Mucosa of stomach (tissue), 1 donor: ENCODE measurements around the gene SORL1.
"Not testable (repeated sequence)": the region's sequence is repeated elsewhere in the genome, so short reads cannot be mapped to it uniquely, and the experiment has no call there.

Source experiments
- H3K27me3 ChIP-seq: one replicate; pipeline ENCODE4 v1.7.0; 2013; ENCODE audit warnings: mild to moderate bottlenecking, low read length; ENCODE audit not compliant: control insufficient read depth, insufficient read depth
- H3K36me3 ChIP-seq: one replicate; pipeline ENCODE4 v1.7.0; 2013; ENCODE audit warnings: low read length; ENCODE audit not compliant: control insufficient read depth, insufficient read depth
- H3K4me1 ChIP-seq: one replicate; pipeline ENCODE4 v1.7.0; 2013; ENCODE audit warnings: mild to moderate bottlenecking, low read length; ENCODE audit not compliant: control insufficient read depth, insufficient read depth
- H3K4me3 ChIP-seq: one replicate; pipeline ENCODE4 v1.7.0; 2013; ENCODE audit warnings: low read length
- H3K9ac ChIP-seq: one replicate; pipeline ENCODE4 v1.7.0; 2013; ENCODE audit warnings: mild to moderate bottlenecking, low read length, moderate library complexity
- H3K9me3 ChIP-seq: one replicate; pipeline ENCODE4 v1.7.0; 2013; ENCODE audit warnings: mild to moderate bottlenecking, low read length, moderate library complexity; ENCODE audit not compliant: control insufficient read depth
- donor health status: Pancreatic carcinoma.

SORL1 gene

DNA sequence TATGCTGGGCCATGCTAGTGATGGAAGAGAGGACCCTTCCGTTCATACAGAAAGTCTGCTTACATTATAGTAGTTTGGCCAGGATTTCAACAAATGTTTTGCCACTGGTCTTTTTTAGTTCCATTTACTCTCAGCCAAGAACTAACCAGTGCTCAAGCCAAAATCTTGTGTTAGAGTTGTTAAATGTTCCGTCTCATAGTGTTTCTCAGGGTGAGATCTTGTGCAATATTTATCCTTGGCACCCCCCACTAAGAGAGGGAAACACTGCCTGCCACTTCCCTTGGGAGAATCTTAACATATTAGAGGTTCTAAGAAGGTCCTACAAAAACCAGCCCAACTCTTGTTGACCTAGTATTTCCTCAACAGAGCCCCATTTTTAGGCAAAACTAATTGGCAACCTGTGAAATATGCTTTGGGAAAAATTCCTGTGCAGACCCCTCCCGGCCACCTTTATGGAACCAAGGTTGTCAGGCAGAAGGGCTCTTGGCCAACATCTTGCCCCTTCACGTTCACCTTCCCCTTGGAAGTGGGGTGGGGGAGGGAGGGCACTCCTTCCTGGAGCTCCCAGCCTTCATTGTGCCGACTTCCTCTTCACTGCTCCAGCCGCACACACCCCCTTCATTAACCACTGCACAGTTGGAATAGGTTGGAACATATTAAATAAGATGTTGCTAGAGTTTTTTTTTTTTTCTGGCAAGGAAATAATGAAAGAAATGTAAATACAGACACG, 173.8 kb downstream of the SORL1 start:
- Histone ChIP-seq H3K27me3 (no peaks in the 10 kb centered on the region), H3K36me3 (peaks cover 13% of the 10 kb centered on the region), H3K4me1 (no peaks in the 10 kb centered on the region), H3K4me3 (no peak overlapping the region), H3K9me3 (no peaks in the 10 kb centered on the region), H3K9ac (no peak overlapping the region)

DNA sequence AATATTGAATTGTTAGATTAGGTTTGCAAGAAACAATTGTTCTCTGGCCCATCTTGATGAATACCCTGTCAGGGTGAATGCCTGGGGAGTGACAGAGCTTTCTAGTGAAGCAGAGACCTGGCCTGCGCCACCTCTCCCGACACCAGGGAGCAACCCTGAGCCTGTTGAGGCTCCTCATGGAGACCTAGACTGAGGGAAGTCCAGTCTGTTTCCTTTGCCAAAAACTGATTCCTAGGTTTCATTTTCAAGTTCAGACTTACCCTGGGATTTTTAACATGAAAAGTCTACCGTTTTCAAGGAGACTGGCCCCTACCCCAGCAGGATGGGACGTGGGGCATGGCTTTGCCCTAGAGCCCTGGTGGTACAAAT, 174.4 kb downstream of the SORL1 start:
- no peaks in the 10 kb centered on the region for H3K9me3 ChIP-seq
- no peak overlapping the region for H3K9ac ChIP-seq
- no peaks in the 10 kb centered on the region for H3K27me3 ChIP-seq
- peaks cover 11% of the 10 kb centered on the region for H3K36me3 ChIP-seq
- H3K4me3 ChIP-seq, result no peak overlapping the region
- H3K4me1 ChIP-seq, result no peaks in the 10 kb centered on the region

DNA sequence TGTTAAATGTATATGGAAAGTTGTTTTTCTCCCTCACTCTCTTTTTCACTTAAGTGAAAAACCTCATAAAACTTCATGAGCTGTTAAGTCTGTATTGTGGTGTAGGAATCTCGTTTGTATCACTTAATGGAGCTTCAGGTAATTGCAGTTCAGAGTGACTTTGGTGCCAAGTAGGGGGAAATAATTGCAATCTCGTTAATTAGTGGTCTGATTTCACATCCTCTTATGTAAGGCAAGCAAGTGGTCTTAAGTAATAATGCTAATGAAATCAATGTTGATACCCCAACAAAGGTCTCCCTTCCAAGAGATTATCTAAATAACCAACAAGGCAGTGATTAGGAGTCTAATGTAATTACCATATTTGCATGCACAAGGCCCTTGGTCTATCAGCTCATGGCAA, 174.9 kb downstream of the SORL1 start:
- H3K9me3 ChIP-seq, result no peaks in the 10 kb centered on the region
- no peak overlapping the region for H3K4me3 ChIP-seq
- H3K36me3 ChIP-seq, result peaks cover 6% of the 10 kb centered on the region
- no peak overlapping the region for H3K9ac ChIP-seq
- H3K4me1 ChIP-seq, result no peaks in the 10 kb centered on the region
- no peaks in the 10 kb centered on the region for H3K27me3 ChIP-seq

DNA sequence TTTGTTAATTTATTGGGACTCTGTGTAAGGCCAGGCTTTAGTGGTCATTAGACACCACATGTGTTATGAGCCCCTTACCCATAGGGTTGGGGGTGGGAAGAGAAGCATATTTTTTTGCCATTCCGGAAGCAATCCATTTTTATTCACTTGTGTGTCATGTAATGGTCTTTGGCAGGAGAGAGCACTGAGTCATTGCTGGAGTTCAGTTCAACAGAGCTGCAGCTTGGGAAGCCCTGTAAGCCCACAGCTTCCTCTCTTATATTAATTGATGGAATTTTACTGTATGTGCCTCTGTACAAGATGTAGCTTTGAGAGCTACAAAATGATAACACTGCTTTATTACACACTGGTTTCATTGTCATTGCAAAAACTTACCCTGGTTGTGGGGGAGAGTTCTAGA, 177.9 kb downstream of the SORL1 start:
- Histone ChIP-seq H3K36me3 (no peaks in the 10 kb centered on the region), H3K4me1 (no peaks in the 10 kb centered on the region), H3K27me3 (no peaks in the 10 kb centered on the region), H3K9me3 (no peaks in the 10 kb centered on the region), H3K4me3 (no peak overlapping the region), H3K9ac (no peak overlapping the region)

DNA sequence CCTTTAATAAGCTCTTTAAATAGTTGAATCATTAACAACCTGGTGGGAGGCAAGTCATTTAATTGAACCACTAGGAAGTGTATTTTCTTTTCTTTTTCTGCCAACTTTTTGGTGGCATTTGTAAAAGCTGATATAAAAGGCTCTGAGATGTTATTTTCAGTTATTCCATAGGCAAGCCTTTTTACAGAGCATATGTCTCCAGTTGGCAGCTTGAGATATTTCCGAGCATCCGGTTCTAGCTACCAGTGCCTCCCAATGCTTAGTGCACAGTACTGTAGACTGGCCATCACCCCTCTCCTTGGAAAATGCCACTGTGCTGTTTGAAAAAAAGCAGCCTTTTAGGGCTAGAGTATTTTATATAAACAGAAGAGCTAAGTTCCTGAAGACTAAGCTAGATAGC, 179.3 kb downstream of the SORL1 start:
- H3K9ac ChIP-seq, result no peak overlapping the region
- H3K27me3 ChIP-seq, result no peaks in the 10 kb centered on the region
- no peaks in the 10 kb centered on the region for H3K9me3 ChIP-seq
- H3K36me3 ChIP-seq, result no peaks in the 10 kb centered on the region
- no peaks in the 10 kb centered on the region for H3K4me1 ChIP-seq
- H3K4me3 ChIP-seq, result no peak overlapping the region

DNA sequence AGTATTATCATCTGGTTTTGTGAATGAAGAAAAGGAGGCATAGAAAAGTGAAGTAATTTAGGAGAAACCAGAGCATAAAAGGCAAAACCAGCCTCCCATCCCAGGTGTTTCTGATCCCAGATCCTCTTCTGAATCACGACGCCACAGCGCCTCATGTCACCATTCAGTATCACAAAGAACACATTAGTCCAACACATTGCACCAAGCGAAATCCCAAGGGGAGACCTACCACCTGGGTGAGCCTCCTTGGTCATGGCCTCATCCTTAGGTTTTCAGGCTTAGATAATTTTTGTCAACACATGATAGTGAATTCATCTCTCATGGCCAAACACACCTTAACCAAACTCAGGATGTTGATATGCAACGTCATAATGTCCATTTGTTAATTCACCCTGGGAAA, 182.2 kb downstream of the SORL1 start:
- Histone ChIP-seq H3K4me1 (no peaks in the 10 kb centered on the region), H3K9ac (no peak overlapping the region), H3K27me3 (no peaks in the 10 kb centered on the region), H3K9me3 (no peaks in the 10 kb centered on the region), H3K4me3 (no peak overlapping the region), H3K36me3 (no peaks in the 10 kb centered on the region)

DNA sequence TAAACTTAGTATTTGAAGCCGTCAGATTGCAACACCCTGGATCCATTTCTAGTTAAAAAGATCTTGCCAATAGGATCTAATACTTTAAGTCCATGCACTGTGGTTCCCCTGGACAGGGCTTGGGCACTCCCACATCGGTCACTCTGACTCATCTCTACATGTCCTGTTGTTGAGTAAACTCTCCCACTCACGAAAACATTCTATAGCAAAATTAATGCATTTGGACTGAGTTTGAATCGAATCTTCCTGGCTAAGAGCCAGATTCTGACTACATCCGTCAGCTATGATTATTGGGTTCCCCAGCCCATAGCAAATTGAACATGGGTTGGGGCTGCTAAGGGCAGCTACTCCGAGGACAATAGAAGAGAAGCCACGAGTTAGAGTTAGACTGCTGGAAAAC, 182.8 kb downstream of the SORL1 start:
- Histone ChIP-seq H3K27me3 (no peaks in the 10 kb centered on the region), H3K36me3 (no peaks in the 10 kb centered on the region), H3K9ac (no peak overlapping the region), H3K9me3 (no peaks in the 10 kb centered on the region), H3K4me1 (no peaks in the 10 kb centered on the region), H3K4me3 (no peak overlapping the region)

DNA sequence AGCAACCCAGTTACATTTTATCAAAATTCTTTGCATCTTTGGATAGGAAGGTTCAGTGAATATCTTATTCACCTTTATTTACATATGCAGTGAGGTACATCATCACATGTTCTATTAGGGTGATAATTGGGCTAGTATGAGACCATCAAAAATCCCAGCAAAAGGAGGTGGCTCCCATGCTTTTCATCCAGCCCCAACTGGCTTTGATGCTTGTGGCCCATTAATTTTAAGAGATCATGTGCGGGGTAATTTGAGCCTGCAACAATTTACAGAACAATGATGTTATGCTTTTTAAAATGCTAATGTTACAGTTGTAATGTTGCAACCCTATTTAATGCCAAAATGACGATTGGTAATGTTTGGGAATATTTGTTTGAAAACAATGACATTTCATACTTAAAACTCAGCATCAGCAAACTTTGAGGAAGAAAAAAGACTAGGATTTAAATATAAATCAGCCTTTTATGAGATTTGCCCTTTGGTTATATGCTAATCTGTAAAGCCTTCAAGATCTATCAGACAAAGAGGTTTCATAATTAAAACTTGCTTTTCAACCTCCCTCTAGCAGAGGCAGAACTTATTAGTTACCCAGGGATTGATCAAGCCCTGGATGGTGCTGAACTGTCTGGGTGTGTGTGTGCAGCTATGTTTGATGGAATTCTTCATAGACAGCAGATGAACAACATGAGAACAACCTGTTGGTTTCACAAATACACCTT, 184.1 kb downstream of the SORL1 start:
- Histone ChIP-seq H3K36me3 (no peaks in the 10 kb centered on the region), H3K4me1 (no peaks in the 10 kb centered on the region), H3K4me3 (no peak overlapping the region), H3K27me3 (no peaks in the 10 kb centered on the region), H3K9ac (no peak overlapping the region), H3K9me3 (no peaks in the 10 kb centered on the region)

DNA sequence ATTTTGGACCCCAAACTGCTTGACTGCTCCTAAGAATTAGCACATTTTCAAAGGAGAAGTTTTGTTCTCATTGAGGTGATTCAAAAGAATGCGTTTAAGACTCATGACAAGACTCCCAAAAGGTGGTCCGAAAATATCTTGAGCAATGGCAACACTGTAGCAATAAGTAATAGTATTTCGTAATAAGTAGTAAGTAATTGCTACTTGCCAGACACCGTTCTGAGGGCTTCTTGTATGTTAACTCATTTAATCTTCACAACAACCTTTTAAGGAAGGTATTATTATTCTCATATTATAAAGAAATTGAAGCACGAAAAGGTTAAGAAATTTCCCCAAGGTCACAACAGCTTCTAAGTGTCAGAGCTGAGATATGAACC, 184.7 kb downstream of the SORL1 start:
- no peak overlapping the region for H3K9ac ChIP-seq
- H3K4me1 ChIP-seq, result no peaks in the 10 kb centered on the region
- no peaks in the 10 kb centered on the region for H3K27me3 ChIP-seq
- H3K36me3 ChIP-seq, result no peaks in the 10 kb centered on the region
- no peaks in the 10 kb centered on the region for H3K9me3 ChIP-seq
- no peak overlapping the region for H3K4me3 ChIP-seq

DNA sequence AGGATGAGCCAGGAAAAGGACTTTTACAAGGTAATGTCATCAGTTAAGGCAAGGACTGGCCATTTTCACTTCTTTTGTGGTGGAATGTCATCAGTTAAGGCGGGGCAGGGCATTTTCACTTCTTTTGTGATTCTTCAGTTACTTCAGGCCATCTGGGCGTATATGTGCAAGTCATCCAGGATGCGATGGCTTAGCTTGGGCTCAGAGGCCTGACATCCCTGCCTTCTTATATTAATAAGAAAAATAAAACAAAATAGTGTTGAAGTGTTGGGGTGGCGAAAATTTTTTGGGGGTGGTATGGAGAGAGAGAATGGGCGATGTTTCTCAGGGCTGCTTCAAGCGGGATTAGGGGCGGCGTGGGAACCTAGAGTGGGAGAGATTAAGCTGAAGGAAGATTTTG, 185.5 kb downstream of the SORL1 start:
- not testable (repeated sequence) for H3K9ac ChIP-seq, H3K36me3 ChIP-seq, H3K9me3 ChIP-seq, H3K4me1 ChIP-seq, H3K27me3 ChIP-seq, H3K4me3 ChIP-seq

DNA sequence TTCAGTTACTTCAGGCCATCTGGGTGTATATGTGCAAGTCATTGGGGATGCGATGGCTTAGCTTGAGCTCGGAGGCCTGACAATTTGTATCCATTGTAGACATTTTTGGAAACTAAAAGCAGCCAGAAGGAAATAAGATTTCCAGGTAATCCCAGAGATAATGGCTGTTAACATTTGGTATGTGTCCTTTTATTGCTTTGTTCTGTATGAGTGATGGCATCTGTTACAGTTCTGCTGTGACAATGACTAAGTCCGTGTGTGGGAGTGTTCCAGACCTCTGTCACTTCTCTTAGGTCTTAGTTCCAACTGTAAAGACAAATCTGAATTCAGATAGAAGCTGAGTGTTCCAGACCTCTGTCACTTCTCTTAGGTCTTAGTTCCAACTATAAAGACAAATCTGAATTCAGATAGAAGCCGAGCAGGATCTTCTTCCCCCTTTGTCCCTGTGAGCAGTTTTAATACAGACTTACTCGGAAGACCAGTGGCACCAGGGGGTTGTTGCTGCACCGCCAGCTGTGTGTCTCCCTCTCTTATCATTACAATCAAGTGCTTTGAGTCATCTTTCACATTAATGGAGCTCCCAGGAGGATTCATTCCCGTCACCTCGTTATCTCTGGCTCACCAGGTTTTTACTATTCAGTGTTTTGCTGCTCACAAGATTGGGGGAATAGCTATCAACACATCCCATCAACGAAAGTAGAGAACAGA, 191.5 kb downstream of the SORL1 start:
- no peaks in the 10 kb centered on the region for H3K27me3 ChIP-seq

DNA sequence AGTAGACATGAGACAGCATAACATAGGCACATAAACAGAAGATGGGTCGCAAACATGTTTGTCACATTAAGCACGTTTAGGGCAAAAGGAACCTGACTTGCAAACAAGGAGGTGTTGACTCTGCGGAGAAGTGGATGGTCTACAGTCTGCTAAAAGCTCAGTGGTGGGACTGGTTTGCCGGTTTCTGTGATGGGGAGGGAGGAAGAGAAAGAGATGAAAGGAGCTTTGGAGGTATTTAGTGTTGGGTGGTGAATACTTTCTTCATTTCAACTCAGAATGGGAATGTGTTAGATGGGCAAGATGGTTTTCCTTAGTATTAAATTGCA, 192.0 kb downstream of the SORL1 start:
- no peaks in the 10 kb centered on the region for H3K4me1 ChIP-seq
- H3K27me3 ChIP-seq, result no peaks in the 10 kb centered on the region
- H3K4me3 ChIP-seq, result no peak overlapping the region

More for the DNA sequence above, 191.5 kb downstream of the SORL1 start:
- Histone ChIP-seq H3K4me1 (no peaks in the 10 kb centered on the region), H3K9me3 (no peaks in the 10 kb centered on the region), H3K4me3 (no peak overlapping the region), H3K9ac (no peak overlapping the region), H3K36me3 (no peaks in the 10 kb centered on the region)

More for the DNA sequence above, 192.0 kb downstream of the SORL1 start:
- H3K9ac ChIP-seq, result no peak overlapping the region
- no peaks in the 10 kb centered on the region for H3K36me3 ChIP-seq
- H3K9me3 ChIP-seq, result no peaks in the 10 kb centered on the region
